HFFc6 (cell line): ENCODE measurements around the gene UBE2V1. TPM values are rescaled to one million over a fixed set of nuclear protein-coding genes. Genes with fewer than 3 reads are reported as not detected.
"Not testable (repeated sequence)": the region's sequence is repeated elsewhere in the genome, so short reads cannot be mapped to it uniquely, and the experiment has no call there.

Source experiments
- DNase-seq: peaks from one replicate; pipeline ENCODE4 v3.0.0-alpha.2; 2018
- H3K27ac Mint-ChIP-seq: 2 replicates; pipeline ENCODE4 v1.8.0; 2020; ENCODE audit warnings: mild to moderate bottlenecking, mixed read lengths
- H3K27me3 Mint-ChIP-seq: 2 replicates; pipeline ENCODE4 v1.8.0; 2021; ENCODE audit warnings: mild to moderate bottlenecking, moderate library complexity, mixed read lengths; ENCODE audit not compliant: insufficient read depth
- H3K36me3 Mint-ChIP-seq: 2 replicates; pipeline ENCODE4 v1.8.0; 2021; ENCODE audit warnings: low read depth, mixed read lengths
- H3K4me1 Mint-ChIP-seq: 2 replicates; pipeline ENCODE4 v1.8.0; 2020; ENCODE audit warnings: low read depth, mixed read lengths
- H3K4me3 Mint-ChIP-seq: 2 replicates; pipeline ENCODE4 v1.8.0; 2020; ENCODE audit warnings: mild to moderate bottlenecking, moderate library complexity, mixed read lengths
- H3K9me3 Mint-ChIP-seq: 2 replicates; pipeline ENCODE4 v1.8.0; 2020; ENCODE audit warnings: mild to moderate bottlenecking, mixed read lengths
- CTCF ChIP-seq: fragments of 200-600 bp; sonication (generic); IDR thresholded peaks from 2 replicates; pipeline ENCODE4 v1.5.0; 2021; ENCODE audit warnings: antibody characterized with exemption, mild to moderate bottlenecking
- total RNA-seq, 6 experiments: library from RNA; stranded (reverse); fragmentation: NEBNext Ultra II Directional; extraction: Animal tissue kit (Norgen Biotek cat#: 25700); gene quantifications; 2 replicates in 1 of 6; 3 replicates in 5 of 6; pipeline ENCODE4 v1.2.3, GENCODE V29; 2021

The UBE2V1 gene
- total RNA-seq, 6 experiments from 2014 or later: 192 to 242 (median 210) TPM

DNA sequence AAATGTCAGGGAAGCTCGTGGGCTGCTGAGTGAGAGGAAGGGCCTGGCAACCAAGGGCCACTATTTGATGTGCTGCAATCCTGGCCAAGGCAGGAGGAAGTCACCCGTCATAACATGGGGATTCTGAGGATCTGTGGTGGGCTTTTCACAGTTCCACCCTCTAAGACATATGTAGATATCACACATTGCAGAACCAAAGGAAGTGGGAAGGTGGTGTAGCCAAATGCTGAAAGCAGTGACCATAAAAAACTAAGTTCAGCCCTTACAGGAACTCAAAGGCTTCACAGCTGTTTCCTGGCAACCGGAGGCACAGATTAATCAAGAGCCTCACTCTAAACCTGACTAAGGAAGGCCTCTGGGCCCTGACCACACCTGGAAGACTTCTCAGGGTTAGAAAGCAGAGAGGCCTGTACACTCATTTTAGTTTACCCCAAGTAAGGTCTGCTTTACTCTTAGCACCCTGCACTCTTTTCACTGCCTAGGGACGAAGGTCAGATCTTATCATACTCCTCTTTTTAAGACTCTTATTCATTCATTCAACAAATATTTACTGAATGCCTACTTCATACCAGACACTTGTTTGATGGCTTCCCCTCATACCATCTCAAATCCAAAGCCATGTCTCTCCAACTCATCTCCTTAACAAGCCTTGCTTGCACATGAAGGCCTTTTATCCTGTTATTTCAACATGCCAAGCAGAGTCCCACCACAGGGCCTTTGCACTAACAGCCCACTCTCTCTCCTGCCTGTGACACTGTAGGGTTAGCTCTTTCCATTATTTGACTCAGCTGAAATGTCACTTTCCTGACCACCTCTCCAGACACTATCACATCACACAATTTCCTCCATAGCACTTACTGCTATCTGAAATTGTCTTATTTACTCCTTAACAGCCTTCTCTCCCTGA, 2.6 kb downstream of the UBE2V1 start:
- peak; percentile 58 for DNase-seq
- Mint-ChIP-seq H3K9me3 (no peaks in the 10 kb centered on the region), H3K4me1 (peaks cover 84% of the 10 kb centered on the region), H3K27ac (peak overlapping the region; percentile 96), H3K4me3 (peak overlapping the region; percentile 99), H3K36me3 (peaks cover 26% of the 10 kb centered on the region), H3K27me3 (peaks cover 4% of the 10 kb centered on the region; the same call in 1 of the 2 replicates)
- TF ChIP-seq CTCF: no peak

DNA sequence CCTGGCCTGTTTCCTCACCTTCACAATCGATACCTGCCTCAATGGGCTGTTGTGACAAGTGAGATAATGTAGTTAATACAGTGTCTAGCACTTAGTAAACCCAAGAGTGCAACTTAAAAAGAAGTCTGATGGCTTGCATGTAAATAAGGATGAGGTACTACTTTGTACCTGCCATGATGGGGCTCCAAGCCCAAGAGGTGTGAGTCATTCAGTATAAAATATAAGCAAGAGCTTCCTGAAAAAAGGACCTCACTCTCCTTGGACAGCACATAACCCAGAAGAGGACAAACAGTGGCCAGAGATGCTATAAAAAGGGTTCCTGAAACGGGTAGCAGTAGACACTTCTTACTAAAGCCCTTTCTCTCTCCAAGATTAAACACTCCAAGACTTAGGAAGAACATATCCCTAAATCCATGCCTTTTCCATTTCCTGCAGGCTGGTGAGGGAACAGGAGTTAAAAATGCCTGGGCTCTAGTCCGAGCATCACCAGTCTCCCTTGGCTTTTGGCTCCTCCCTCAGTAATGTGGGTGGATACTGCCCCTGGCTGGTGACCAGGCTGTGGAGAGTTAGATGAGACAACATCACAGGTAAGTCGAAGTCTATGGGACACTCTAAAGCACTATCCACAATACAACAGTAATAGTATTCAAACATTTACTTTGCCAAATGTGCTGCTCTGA, 4.3 kb downstream of the UBE2V1 start:
- peak overlapping the region; percentile 43 for H3K4me3 Mint-ChIP-seq
- peaks cover 26% of the 10 kb centered on the region for H3K36me3 Mint-ChIP-seq
- no peaks in the 10 kb centered on the region for H3K9me3 Mint-ChIP-seq
- H3K27me3 Mint-ChIP-seq: peaks cover 4% of the 10 kb centered on the region; the same call in 1 of the 2 replicates
- no peak for TF ChIP-seq CTCF
- peak overlapping the region; percentile 57 for H3K27ac Mint-ChIP-seq
- peaks cover 81% of the 10 kb centered on the region for H3K4me1 Mint-ChIP-seq
- DNase-seq: no peak

GRCh38 chr20:50107796-50108331, 5.1 kb downstream of the UBE2V1 start:
- Mint-ChIP-seq H3K9me3 (no peaks in the 10 kb centered on the region), H3K4me3 (peak overlapping the region; percentile 0; the same call in 1 of the 2 replicates), H3K27ac (peak overlapping the region; percentile 43), H3K36me3 (peaks cover 29% of the 10 kb centered on the region), H3K4me1 (peaks cover 83% of the 10 kb centered on the region), H3K27me3 (peaks cover 4% of the 10 kb centered on the region; the same call in 1 of the 2 replicates)
- no peak for TF ChIP-seq CTCF
- no peak for DNase-seq

DNA sequence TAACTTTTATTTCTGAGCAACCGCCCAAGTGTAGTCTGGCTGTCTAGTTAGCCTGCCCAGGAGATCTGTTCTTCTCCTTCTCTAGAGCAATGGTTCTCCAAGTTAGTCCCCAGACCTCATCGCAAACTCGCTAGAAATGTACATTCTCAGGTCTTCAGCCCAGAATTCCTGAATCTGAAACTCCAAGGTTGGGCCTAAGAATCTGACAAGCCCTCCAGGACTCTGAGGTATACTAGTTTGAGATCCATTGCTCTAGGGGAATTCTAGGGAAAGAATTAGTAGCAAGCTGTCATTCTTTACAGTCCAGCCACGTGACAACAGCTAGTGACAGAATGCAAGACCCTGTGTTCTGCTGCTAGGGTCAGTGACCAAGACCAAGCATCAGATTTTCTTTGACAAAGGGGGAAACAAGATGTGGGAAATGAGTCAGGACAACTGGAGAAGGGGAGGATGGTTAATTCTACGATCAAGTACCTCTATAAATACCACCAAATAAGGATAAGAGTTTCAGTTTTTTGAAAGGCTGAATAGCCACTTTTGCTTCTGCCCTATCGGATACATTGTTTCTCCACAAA, 5.8 kb downstream of the UBE2V1 start:
- Mint-ChIP-seq H3K27ac (peak overlapping the region; percentile 43), H3K4me3 (0 out of 2 replicates have a peak overlapping the region, but pooled peaks have one; percentile 0), H3K4me1 (peaks cover 86% of the 10 kb centered on the region)

DNA sequence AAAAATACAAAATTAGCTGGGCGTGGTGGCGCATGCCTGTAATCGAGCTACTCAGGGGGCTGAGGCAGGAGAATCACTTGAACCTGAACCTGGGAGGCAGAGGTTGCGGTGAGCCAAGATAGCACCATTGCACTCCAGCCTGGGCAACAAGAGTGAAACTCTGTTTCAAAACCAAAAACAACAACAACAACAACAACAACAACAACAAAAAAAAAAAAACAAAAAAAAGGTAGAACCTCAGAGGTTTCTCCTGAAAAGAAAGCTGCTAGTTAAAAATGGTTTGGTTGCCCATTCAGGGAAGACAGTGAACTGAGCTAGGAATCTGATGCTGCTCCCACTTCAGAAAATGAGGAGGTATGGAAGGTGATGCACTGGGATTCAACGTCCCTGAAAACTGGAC, 6.3 kb downstream of the UBE2V1 start:
- Mint-ChIP-seq H3K36me3 (peaks cover 32% of the 10 kb centered on the region), H3K4me1 (peaks cover 86% of the 10 kb centered on the region)
- DNase-seq, H3K27ac Mint-ChIP-seq, H3K27me3 Mint-ChIP-seq, H3K4me3 Mint-ChIP-seq, H3K9me3 Mint-ChIP-seq: not testable (repeated sequence)

More for the DNA sequence above, 5.8 kb downstream of the UBE2V1 start:
- peaks cover 2% of the 10 kb centered on the region; the same call in 1 of the 2 replicates for H3K27me3 Mint-ChIP-seq
- no peak for TF ChIP-seq CTCF
- no peaks in the 10 kb centered on the region for H3K9me3 Mint-ChIP-seq
- no peak for DNase-seq
- peaks cover 30% of the 10 kb centered on the region for H3K36me3 Mint-ChIP-seq

DNA sequence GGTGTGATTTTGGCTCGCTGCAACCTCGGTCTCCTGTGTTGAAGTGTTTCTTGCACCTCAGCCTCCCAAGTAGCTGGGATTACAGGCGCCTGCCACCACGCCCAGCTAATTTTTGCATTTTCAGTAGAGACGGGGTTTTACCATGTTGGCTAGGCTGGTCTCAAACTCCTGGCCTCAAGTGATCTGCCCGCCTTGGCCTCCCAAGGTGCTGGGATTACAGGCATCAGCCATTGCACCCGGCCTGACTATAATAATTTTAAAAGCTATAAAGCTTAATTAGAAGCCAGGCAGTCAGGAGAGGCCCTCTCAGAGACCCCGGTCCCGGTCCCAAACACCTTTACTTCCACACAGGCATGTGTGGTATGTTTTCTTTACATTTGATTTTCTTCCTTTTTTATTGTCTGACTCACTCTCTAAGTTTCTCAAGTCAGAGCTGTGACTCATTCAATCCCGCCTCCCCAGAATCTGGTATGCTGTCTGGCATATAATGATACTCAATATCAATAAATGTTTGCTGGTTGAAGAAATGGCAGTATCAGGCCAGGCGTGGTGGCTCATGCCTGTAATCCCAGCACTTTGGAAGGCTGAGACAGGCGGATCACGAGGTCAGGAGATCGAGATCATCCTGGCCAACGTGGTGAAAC, 9.4 kb downstream of the UBE2V1 start:
- Mint-ChIP-seq H3K36me3 (peaks cover 33% of the 10 kb centered on the region), H3K27ac (peak overlapping the region; percentile 75), H3K4me1 (peaks cover 78% of the 10 kb centered on the region), H3K4me3 (peak overlapping the region; percentile 59)
- not testable (repeated sequence) for H3K9me3 Mint-ChIP-seq, H3K27me3 Mint-ChIP-seq
- peak; percentile 77 for DNase-seq

DNA sequence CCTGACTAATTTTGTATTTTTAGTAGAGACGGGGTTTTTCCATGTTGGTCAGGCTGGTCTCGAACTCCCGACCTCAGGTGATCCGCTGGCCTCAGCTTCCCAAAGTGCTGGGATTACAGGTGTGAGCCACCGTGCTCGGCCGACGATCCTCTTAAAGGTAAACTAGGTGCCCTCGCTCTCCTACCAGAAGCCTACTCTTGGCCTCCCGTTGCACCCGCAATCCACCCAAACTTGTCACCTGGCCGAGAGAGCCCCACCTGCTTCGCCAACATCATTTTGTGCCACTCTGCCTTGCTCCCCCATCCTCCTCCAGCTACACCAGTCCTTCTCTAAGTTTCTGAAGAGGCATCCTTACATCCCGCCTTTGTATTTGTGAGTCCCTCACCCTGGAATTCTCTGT, 10.4 kb downstream of the UBE2V1 start:
- H3K4me3 Mint-ChIP-seq, DNase-seq, H3K9me3 Mint-ChIP-seq, H3K27me3 Mint-ChIP-seq: not testable (repeated sequence)
- Mint-ChIP-seq H3K4me1 (peaks cover 78% of the 10 kb centered on the region), H3K27ac (peak overlapping the region; percentile 60; the same call in 1 of the 2 replicates), H3K36me3 (peaks cover 23% of the 10 kb centered on the region)
